Gastrocnemius medialis (tissue), 4 donors: ENCODE data around the gene GPR3.

ENCODE experiments used
- CTCF ChIP-seq, 5 experiments: fragments of 450-650 bp in 3 of 5; fragments of 200-600 bp in 2 of 5; sonication (generic) in 2 of 5; IDR thresholded peaks in 4 of 5; conservative IDR thresholded peaks in 1 of 5; 1 replicate in 4 of 5; 2 replicates in 1 of 5; pipeline ENCODE4 v1.5.1; 2016 to 2019; ENCODE audit warnings: antibody characterized with exemption in 5 of 5, mild to moderate bottlenecking in 3 of 5, moderate library complexity in 3 of 5
- POLR2A ChIP-seq, 2 donors: fragments of 450-650 bp; IDR thresholded peaks; one replicate each; pipeline ENCODE4 v1.6.1; 2017; ENCODE audit warnings: antibody characterized with exemption in 2 of 2, mild to moderate bottlenecking in 2 of 2, moderate library complexity in 2 of 2

- TF ChIP-seq POLR2A (IDR thresholded peaks at IDR 0.05) (no peak), CTCF (IDR thresholded peaks at IDR 0.05 in 4 of 5, conservative IDR thresholded peaks at IDR 0.05 in 1 of 5) (no peak)
Measured at GRCh38 chr1:27406362-27406680, 13.9 kb downstream of the GPR3 start.
